Keratinocyte (primary cell): ENCODE results near the gene BSG. TPM values are rescaled to one million over a fixed set of nuclear protein-coding genes. Genes with fewer than 3 reads are reported as not detected.
"Not testable (repeated sequence)": the region's sequence is repeated elsewhere in the genome, so short reads cannot be mapped to it uniquely, and the experiment has no call there.

Experiments used
- DNase-seq: peaks from one replicate; pipeline ENCODE4 v3.0.0-alpha.2; 2011; ENCODE audit warnings: low read depth, missing footprints, low spot score
- FAIRE-seq: peaks from 2 replicates; lab custom pipeline; 2011; peaks lifted over from hg19 to GRCh38; lab: Jason Lieb, UNC
- H2AFZ ChIP-seq: 2 replicates; pipeline ENCODE4 v1.6.0; 2012; ENCODE audit warnings: low read length, control low read depth, inconsistent platforms; ENCODE audit not compliant: control insufficient read depth
- H3K27ac ChIP-seq: 2 replicates; pipeline ENCODE4 v1.5.1; 2011; ENCODE audit warnings: low read length; ENCODE audit not compliant: control insufficient read depth, insufficient read depth
- H3K27me3 ChIP-seq: 3 replicates; pipeline ENCODE4 v1.6.0; 2011; ENCODE audit warnings: low read length; ENCODE audit not compliant: control insufficient read depth, insufficient read depth; ENCODE audit errors: extremely low read depth
- H3K36me3 ChIP-seq, 2 experiments: 2 replicates in 1 of 2; 3 replicates in 1 of 2; pipeline ENCODE4 v1.5.1; 2011; ENCODE audit warnings: low read length in 2 of 2, mild to moderate bottlenecking in 1 of 2; ENCODE audit not compliant: control insufficient read depth in 2 of 2, insufficient read depth in 2 of 2; ENCODE audit errors: extremely low read depth in 1 of 2
- H3K4me1 ChIP-seq: 3 replicates; pipeline ENCODE4 v1.5.1; 2011; ENCODE audit warnings: low read length; ENCODE audit not compliant: control insufficient read depth, insufficient read depth; ENCODE audit errors: extremely low read depth
- H3K4me2 ChIP-seq: 3 replicates; pipeline ENCODE4 v1.6.0; 2011; ENCODE audit warnings: low read depth, low read length; ENCODE audit not compliant: control insufficient read depth, insufficient read depth; ENCODE audit errors: extremely low read depth
- H3K4me3 ChIP-seq, 3 experiments: fragments of 200-600 bp in 1 of 3; sonication (generic) in 1 of 3; 2 replicates in 2 of 3; 3 replicates in 1 of 3; pipeline ENCODE4 v1.5.1; 2011 to 2016; ENCODE audit warnings: low read length in 3 of 3, mild to moderate bottlenecking in 3 of 3, control low read depth in 2 of 3, inconsistent platforms in 1 of 3, low read depth in 1 of 3, mixed read lengths in 1 of 3, mixed run types in 1 of 3, moderate library complexity in 1 of 3; ENCODE audit not compliant: control insufficient read depth in 2 of 3, insufficient read depth in 2 of 3; ENCODE audit errors: extremely low read depth in 1 of 3
- H3K79me2 ChIP-seq: 2 replicates; pipeline ENCODE4 v1.6.0; 2012; ENCODE audit warnings: low read length; ENCODE audit not compliant: control insufficient read depth, insufficient read depth
- H3K9ac ChIP-seq: 3 replicates; pipeline ENCODE4 v1.6.0; 2011; ENCODE audit warnings: low read length; ENCODE audit not compliant: control insufficient read depth, insufficient read depth; ENCODE audit errors: extremely low read depth
- H3K9me1 ChIP-seq: 3 replicates; pipeline ENCODE4 v1.6.0; 2011; ENCODE audit warnings: low read length; ENCODE audit not compliant: control insufficient read depth, insufficient read depth; ENCODE audit errors: extremely low read depth
- H3K9me3 ChIP-seq: 2 replicates; pipeline ENCODE4 v1.5.1; 2012; ENCODE audit warnings: low read depth, low read length; ENCODE audit not compliant: control insufficient read depth
- H4K20me1 ChIP-seq: 3 replicates; pipeline ENCODE4 v1.6.0; 2011; ENCODE audit warnings: low read length; ENCODE audit not compliant: control insufficient read depth, insufficient read depth; ENCODE audit errors: extremely low read depth
- CTCF ChIP-seq, 3 experiments: IDR thresholded peaks in 1 of 3; conservative IDR thresholded peaks in 1 of 3; optimal IDR thresholded peaks in 1 of 3; 2 replicates in 2 of 3; 3 replicates in 1 of 3; pipeline versions ENCODE3 to v1.5.1; 2011; ENCODE audit warnings: low read length in 3 of 3, mild to moderate bottlenecking in 3 of 3, moderate library complexity in 2 of 3, control low read depth in 1 of 3, inconsistent platforms in 1 of 3; ENCODE audit not compliant: insufficient read depth in 2 of 3; ENCODE audit errors: extremely low read depth in 1 of 3
- EZH2 ChIP-seq: IDR thresholded peaks from one replicate; pipeline ENCODE4 v1.6.1; 2012; ENCODE audit warnings: inconsistent platforms, mild to moderate bottlenecking, low read length, moderate library complexity
- dilution Hi-C: fragments of 300-500 bp; cut with MboI; formaldehyde crosslinking; loops from one replicate; pipeline ENCODE4 v1.7.0; 2020; ENCODE audit warnings: low sequenced_read_pairs; ENCODE audit not compliant: extremely low pct_ligation_motif_present
- polyA plus RNA-seq, 5 experiments: library from polyadenylated mRNA; depleted of rRNA in 3 of 5; stranded (reverse) in 3 of 5; stranded (forward) in 1 of 5; unstranded in 1 of 5; fragments of >200 nt; gene quantifications; 1 replicate in 1 of 5; 2 replicates in 3 of 5; 3 replicates in 1 of 5; pipeline versions ENCODE4 v1.2.1 to v1.2.3, GENCODE V29; 2011 to 2012; ENCODE audit warnings: missing spikeins in 2 of 5, low read depth in 1 of 5, low replicate concordance in 1 of 5

Gene BSG
- polyA plus RNA-seq, 1 donor (not counting 4 experiments of a cell fraction or from before 2014, with no cell fraction given), result 388 TPM

- no peaks in the 10 kb centered on the region for H3K27me3 ChIP-seq
- dilution Hi-C loops, result no loop called here
- H3K9me3 ChIP-seq, result no peaks in the 10 kb centered on the region
- DNase-seq (no peak), FAIRE-seq (no peak)
- peaks cover 5% of the 10 kb centered on the region for H4K20me1 ChIP-seq
- no peak overlapping the region for H3K4me2 ChIP-seq
- H2AFZ ChIP-seq, result no peak overlapping the region
- no peaks in the 10 kb centered on the region for H3K4me1 ChIP-seq
- H3K4me3 ChIP-seq, result no peak overlapping the region
- no peak overlapping the region for H3K9ac ChIP-seq
- no peaks in the 10 kb centered on the region for H3K9me1 ChIP-seq
- no peak for TF ChIP-seq CTCF (optimal IDR thresholded peaks at IDR 0.05 in 1 of 3, IDR thresholded peaks at IDR 0.05 in 1 of 3, conservative IDR thresholded peaks at IDR 0.05 in 1 of 3; ENCODE audit: extremely low read depth in 1 of 3, insufficient read depth in 2 of 3, low read length in 3 of 3)
- TF ChIP-seq EZH2, result no peak
- no peaks in the 10 kb centered on the region for H3K79me2 ChIP-seq
- H3K36me3 ChIP-seq, result peaks cover 10 to 17% of the 10 kb centered on the region in 2 experiments
- H3K27ac ChIP-seq, result no peak overlapping the region
Measured at GRCh38 chr19:619286-620002, 47.0 kb downstream of the BSG start.

GRCh38 chr19:620166-620862 is 47.9 kb downstream of the BSG start:
- FAIRE-seq (no peak), DNase-seq (no peak)
- dilution Hi-C loops, result no loop called here
- no peaks in the 10 kb centered on the region for H3K4me1 ChIP-seq
- no peaks in the 10 kb centered on the region for H3K9me3 ChIP-seq
- H3K27me3 ChIP-seq, result no peaks in the 10 kb centered on the region
- no peak overlapping the region for H3K27ac ChIP-seq
- no peaks in the 10 kb centered on the region for H3K79me2 ChIP-seq
- peaks cover 2% of the 10 kb centered on the region for H4K20me1 ChIP-seq
- H3K36me3 ChIP-seq, result peaks cover 10 to 18% of the 10 kb centered on the region in 2 experiments
- H3K9ac ChIP-seq, result no peak overlapping the region
- no peak overlapping the region for H3K4me2 ChIP-seq
- H3K9me1 ChIP-seq, result no peaks in the 10 kb centered on the region
- H3K4me3 ChIP-seq, result no peak overlapping the region
- no peak for TF ChIP-seq CTCF (optimal IDR thresholded peaks at IDR 0.05 in 1 of 3, IDR thresholded peaks at IDR 0.05 in 1 of 3, conservative IDR thresholded peaks at IDR 0.05 in 1 of 3; ENCODE audit: extremely low read depth in 1 of 3, insufficient read depth in 2 of 3, low read length in 3 of 3)
- TF ChIP-seq EZH2, result no peak
- H2AFZ ChIP-seq, result no peak overlapping the region

- dilution Hi-C loops, H3K4me3 ChIP-seq, FAIRE-seq, H3K9me1 ChIP-seq, H3K4me2 ChIP-seq, H3K4me1 ChIP-seq, H3K27me3 ChIP-seq, H3K9ac ChIP-seq, DNase-seq, H3K27ac ChIP-seq, H2AFZ ChIP-seq, H3K9me3 ChIP-seq, H4K20me1 ChIP-seq, H3K79me2 ChIP-seq: not testable (repeated sequence)
- peaks cover 10 to 22% of the 10 kb centered on the region in 2 experiments for H3K36me3 ChIP-seq
Measured at GRCh38 chr19:621191-621590, 48.8 kb downstream of the BSG start.
